ENCODE results near the gene HRK. TPM values are rescaled to one million over a fixed set of nuclear protein-coding genes. Genes with fewer than 3 reads are reported as not detected.

The HRK gene
- total and polyA plus RNA-seq, 8 donors, result 0.04 to 0.16 (median 0.10) TPM; not detected in 4

DNA sequence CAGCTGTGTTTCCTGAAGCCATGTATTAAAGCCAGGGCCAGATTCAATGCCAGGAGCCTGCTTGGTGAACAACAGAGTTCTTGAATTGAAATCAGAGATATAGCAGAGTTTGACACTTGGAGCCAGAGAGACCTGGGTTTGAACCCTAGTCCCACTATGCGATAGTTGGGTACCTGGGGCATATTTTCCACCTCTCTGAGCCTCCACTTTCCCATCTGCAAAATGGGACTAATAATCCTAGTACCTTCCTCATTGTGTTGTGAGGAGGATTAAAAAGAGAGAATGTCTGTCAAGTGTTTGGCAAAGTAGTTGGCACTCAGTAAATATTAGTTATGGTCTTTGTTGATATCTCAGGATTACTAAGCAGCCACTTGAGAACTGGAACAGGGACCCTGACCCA lies 6.0 kb upstream of the HRK start:
- 71% methylated on average over 1 of the region's 1 CpG for WGBS, 2 donors
- TF ChIP-seq, protein P1, sequence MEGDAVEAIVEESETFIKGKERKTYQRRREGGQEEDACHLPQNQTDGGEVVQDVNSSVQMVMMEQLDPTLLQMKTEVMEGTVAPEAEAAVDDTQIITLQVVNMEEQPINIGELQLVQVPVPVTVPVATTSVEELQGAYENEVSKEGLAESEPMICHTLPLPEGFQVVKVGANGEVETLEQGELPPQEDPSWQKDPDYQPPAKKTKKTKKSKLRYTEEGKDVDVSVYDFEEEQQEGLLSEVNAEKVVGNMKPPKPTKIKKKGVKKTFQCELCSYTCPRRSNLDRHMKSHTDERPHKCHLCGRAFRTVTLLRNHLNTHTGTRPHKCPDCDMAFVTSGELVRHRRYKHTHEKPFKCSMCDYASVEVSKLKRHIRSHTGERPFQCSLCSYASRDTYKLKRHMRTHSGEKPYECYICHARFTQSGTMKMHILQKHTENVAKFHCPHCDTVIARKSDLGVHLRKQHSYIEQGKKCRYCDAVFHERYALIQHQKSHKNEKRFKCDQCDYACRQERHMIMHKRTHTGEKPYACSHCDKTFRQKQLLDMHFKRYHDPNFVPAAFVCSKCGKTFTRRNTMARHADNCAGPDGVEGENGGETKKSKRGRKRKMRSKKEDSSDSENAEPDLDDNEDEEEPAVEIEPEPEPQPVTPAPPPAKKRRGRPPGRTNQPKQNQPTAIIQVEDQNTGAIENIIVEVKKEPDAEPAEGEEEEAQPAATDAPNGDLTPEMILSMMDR (IDR thresholded peaks at IDR 0.05), result no peak
- Histone ChIP-seq H3K4me1 (no peaks in the 10 kb centered on the region), H3K4me3 (no peak overlapping the region), H3K27ac (no peak overlapping the region), H3K9me3 (no peaks in the 10 kb centered on the region), H3K27me3 (peaks cover 0 to 8% (median 0%) of the 10 kb centered on the region in 4 donors), H3K36me3 (no peaks in the 10 kb centered on the region)
- intact Hi-C loops (cut with DNase I), result no loop called here
- DNase-seq (no peak), FAIRE-seq (no peak), ATAC-seq (no peak)

DNA sequence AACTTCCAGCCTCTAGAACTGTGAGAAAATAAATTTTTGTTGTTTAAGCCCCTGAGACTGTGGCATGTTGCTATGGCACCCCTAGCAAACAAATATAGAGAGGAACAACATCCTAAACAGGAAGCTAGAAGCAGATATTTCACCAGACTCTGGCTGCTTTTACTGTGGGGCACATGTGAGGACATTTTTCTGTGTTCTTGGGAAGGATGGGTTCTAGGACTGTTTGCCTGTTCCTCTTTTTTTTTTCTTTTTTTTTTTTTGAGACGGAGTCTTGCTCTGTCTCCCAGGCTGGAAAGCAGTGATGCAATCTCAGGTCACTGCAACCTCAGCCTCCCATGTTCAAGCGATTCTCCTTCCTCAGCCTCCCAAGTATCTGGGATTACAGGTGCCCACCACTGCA lies 4.2 kb upstream of the HRK start:
- WGBS, 2 donors, result 76 to 77% methylated on average over 2 of the region's 2 CpGs
- no peak for DNase-seq
- no peak overlapping the region for H3K27ac ChIP-seq
- FAIRE-seq, result no peak
- H3K4me3 ChIP-seq, result no peak overlapping the region
- peaks cover 0 to 6% (median 0%) of the 10 kb centered on the region in 3 donors for H3K4me1 ChIP-seq
- intact Hi-C loops (cut with DNase I), result no loop called here
- H3K27me3 ChIP-seq, result peaks cover 0 to 9% (median 0%) of the 10 kb centered on the region in 4 donors
- TF ChIP-seq, protein P1 (IDR thresholded peaks at IDR 0.05), result no peak
- H3K36me3 ChIP-seq, result no peaks in the 10 kb centered on the region
- no peak for ATAC-seq
- H3K9me3 ChIP-seq, result no peaks in the 10 kb centered on the region

DNA sequence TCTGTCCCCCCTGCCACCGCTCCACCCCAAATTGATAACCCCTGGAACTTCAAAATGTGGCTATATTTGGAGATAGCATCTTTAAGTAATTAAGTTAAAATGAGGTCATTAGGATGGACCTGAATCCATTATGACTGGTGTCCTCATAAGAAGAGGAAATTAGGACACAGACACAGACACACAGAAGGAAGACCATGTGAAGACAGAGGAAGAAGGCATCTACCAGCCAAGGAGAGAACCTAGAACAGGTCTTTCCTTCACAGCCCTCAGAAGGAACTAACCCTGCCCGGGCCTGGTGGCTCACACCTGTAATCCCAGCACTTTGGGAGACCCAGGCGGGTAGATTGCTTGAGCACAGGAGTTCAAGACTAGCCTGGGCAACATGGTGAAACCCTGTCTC lies 3.6 kb upstream of the HRK start:
- Histone ChIP-seq H3K27me3 (peaks cover 0 to 14% (median under 1%) of the 10 kb centered on the region in 4 donors), H3K27ac (no peak overlapping the region), H3K36me3 (no peaks in the 10 kb centered on the region), H3K4me3 (no peak overlapping the region), H3K4me1 (peaks cover 0 to 6% (median 0%) of the 10 kb centered on the region in 3 donors), H3K9me3 (no peaks in the 10 kb centered on the region)
- intact Hi-C loops (cut with DNase I), result no loop called here
- ATAC-seq (no peak), DNase-seq (no peak), FAIRE-seq (no peak)
- WGBS, 2 donors, result 79 to 88% methylated on average over 3 of the region's 3 CpGs
- TF ChIP-seq, protein P1 (IDR thresholded peaks at IDR 0.05), result no peak

DNA sequence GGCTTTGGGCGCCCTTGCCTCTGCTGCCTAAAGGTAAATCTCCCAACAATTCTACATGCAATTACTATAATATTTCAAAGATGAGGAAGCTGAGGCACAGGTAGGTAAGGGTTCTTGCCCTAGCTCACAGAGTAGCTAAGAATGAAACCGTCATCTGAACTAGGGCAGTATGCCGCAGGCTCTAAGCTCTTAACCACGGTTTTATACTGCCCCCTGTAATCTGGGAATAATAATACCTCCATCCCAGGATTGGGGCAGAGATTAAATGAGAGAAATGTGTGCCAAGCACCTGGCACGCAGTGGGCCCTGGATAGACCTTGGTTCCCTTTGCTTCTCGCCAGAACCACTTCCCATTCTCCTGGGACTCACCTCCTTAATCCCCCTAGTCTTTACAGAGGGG lies 1.5 kb upstream of the HRK start:
- H3K36me3 ChIP-seq, result no peaks in the 10 kb centered on the region
- H3K27me3 ChIP-seq, result peaks cover 0 to 35% (median 6%) of the 10 kb centered on the region in 4 donors
- H3K4me3 ChIP-seq, result no peak overlapping the region
- no peak overlapping the region for H3K27ac ChIP-seq
- 27 to 31% methylated on average over 6 of the region's 6 CpGs for WGBS, 2 donors
- intact Hi-C loops (cut with DNase I), result no loop called here
- ATAC-seq (peak in 1 of 4 donors; percentile 23), FAIRE-seq (no peak), DNase-seq (no peak)
- no peaks in the 10 kb centered on the region for H3K9me3 ChIP-seq
- TF ChIP-seq, protein P1 (IDR thresholded peaks at IDR 0.05), result no peak
- H3K4me1 ChIP-seq, result peaks cover 0 to 18% (median 0%) of the 10 kb centered on the region in 3 donors

DNA sequence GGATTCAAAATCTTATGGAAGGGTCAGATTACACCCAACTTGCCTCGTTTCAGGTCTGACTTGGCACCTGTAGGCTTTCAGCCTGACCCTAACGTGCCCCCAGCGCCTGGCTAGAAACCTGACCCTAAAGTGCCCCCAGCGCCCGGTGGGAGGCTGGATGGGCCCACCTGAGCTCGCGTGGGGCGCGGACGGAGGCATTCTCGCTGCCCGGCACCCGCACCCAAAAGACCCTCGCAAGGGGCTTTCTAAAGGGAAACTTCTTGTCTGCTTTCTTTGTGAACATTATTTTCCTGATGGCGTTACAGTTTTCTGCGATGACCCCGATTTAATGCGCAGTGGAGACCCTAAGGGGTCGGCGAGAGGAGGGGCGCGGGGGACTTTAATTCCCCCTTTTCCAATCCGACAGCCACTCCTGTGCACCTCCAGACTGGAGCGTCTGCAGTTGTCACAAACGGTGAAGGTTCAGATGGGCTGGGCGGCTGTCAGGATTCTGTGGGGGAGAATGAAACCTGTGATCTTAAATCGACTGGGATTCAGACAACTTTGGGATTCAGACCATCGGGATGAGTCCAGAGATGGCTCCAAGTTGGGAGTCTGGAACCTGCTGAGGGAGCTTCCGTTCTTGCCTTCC lies 751 bp upstream of the HRK start:
- ATAC-seq (no peak), DNase-seq (no peak), FAIRE-seq (no peak)
- peaks cover 0 to 40% (median 6%) of the 10 kb centered on the region in 4 donors for H3K27me3 ChIP-seq
- WGBS, 2 donors, result 4% methylated on average over 29 of the region's 29 CpGs
- no peaks in the 10 kb centered on the region for H3K36me3 ChIP-seq
- H3K9me3 ChIP-seq, result no peaks in the 10 kb centered on the region
- peak overlapping the region in 2 of 4 donors; percentile 25 to 43 for H3K4me3 ChIP-seq
- H3K4me1 ChIP-seq, result peaks cover 0 to 18% (median 0%) of the 10 kb centered on the region in 3 donors
- H3K27ac ChIP-seq, result no peak overlapping the region
- intact Hi-C loops (cut with DNase I), result no loop called here
- TF ChIP-seq, protein P1 (IDR thresholded peaks at IDR 0.05), result no peak
